IMR-90 (cell line): ENCODE data around the gene CWC27. TPM values are rescaled to one million over a fixed set of nuclear protein-coding genes. Genes with fewer than 3 reads are reported as not detected.

Experiments used
- ATAC-seq: fragments of 200-7000 bp; cut with Tn5 transposase; 2 replicates; pipeline ENCODE4 v1.9.1; 2020; ENCODE audit warnings: low read depth, mild to moderate bottlenecking, moderate library complexity
- BruUV-seq: library from RNA; stranded (reverse); fragments of 400-500 nt; replicated peaks from 2 replicates; lab custom pipeline; 2021; lab: Mats Ljungman, UMichigan
- CTCF ChIA-PET: fragments of 300-600 bp; formaldehyde crosslinking; extraction: SDS; loops from one replicate; lab custom pipeline; 2021; ENCODE audit warnings: antibody characterized with exemption; lab: Yijun Ruan, JAX
- POLR2A ChIA-PET: fragments of 300-600 bp; sonication (Branson Sonifier 250); formaldehyde crosslinking; loops from one replicate; lab custom pipeline; 2022; ENCODE audit warnings: antibody characterized with exemption; ENCODE audit not compliant: unreplicated experiment; lab: Charles Lee
- DNase-seq: peaks from one replicate; pipeline ENCODE4 v3.0.0; 2013
- H2AFZ ChIP-seq: replicated peaks from 2 replicates; pipeline ENCODE3; 2013; ENCODE audit warnings: low read length, mild to moderate bottlenecking; ENCODE audit not compliant: poor library complexity
- H2AK5ac ChIP-seq: 2 replicates; pipeline ENCODE4 v1.6.1; 2013; ENCODE audit warnings: low read depth, low read length, inconsistent platforms
- H2AK9ac ChIP-seq: replicated peaks from 2 replicates; pipeline ENCODE3; 2013; ENCODE audit warnings: mild to moderate bottlenecking, low read depth, low read length, moderate library complexity; ENCODE audit not compliant: poor library complexity
- H2BK120ac ChIP-seq: 2 replicates; pipeline ENCODE4 v1.6.1; 2013; ENCODE audit warnings: low read depth, low read length, inconsistent platforms
- H2BK15ac ChIP-seq: 3 replicates; pipeline ENCODE4 v1.6.1; 2013; ENCODE audit warnings: low read depth, low read length, inconsistent platforms
- H2BK20ac ChIP-seq: 2 replicates; pipeline ENCODE4 v1.6.1; 2013; ENCODE audit warnings: low read depth, mild to moderate bottlenecking, inconsistent platforms, low read length, moderate library complexity
- H2BK5ac ChIP-seq: 2 replicates; pipeline ENCODE4 v1.6.1; 2013; ENCODE audit warnings: mild to moderate bottlenecking, low read depth, low read length, inconsistent platforms; ENCODE audit not compliant: poor library complexity, severe bottlenecking
- H3K14ac ChIP-seq: replicated peaks from 2 replicates; pipeline ENCODE4 v1.6.1; 2013; ENCODE audit warnings: low read depth, low read length, inconsistent platforms
- H3K18ac ChIP-seq: 2 replicates; pipeline ENCODE4 v1.6.1; 2013; ENCODE audit warnings: low read depth, low read length, control low read depth
- H3K23ac ChIP-seq: 2 replicates; pipeline ENCODE4 v1.6.1; 2013; ENCODE audit warnings: low read depth, low read length, inconsistent platforms
- H3K27ac ChIP-seq: 2 replicates; pipeline ENCODE4 v1.5.1; 2013; ENCODE audit warnings: mild to moderate bottlenecking, control low read depth, low read length; ENCODE audit not compliant: insufficient read depth
- H3K27me3 ChIP-seq: 2 replicates; pipeline ENCODE4 v1.6.1; 2013; ENCODE audit warnings: low read length; ENCODE audit not compliant: control insufficient read depth, insufficient read depth
- H3K36me3 ChIP-seq: 2 replicates; pipeline ENCODE4 v1.6.1; 2013; ENCODE audit warnings: low read length, mixed read lengths; ENCODE audit not compliant: control insufficient read depth, insufficient read depth
- H3K4ac ChIP-seq: 2 replicates; pipeline ENCODE4 v1.6.1; 2013; ENCODE audit warnings: low read depth, low read length, inconsistent platforms
- H3K4me1 ChIP-seq: 2 replicates; pipeline ENCODE4 v1.6.1; 2013; ENCODE audit warnings: low read length, mixed read lengths; ENCODE audit not compliant: control insufficient read depth, insufficient read depth
- H3K4me2 ChIP-seq: 2 replicates; pipeline ENCODE4 v1.6.1; 2013; ENCODE audit warnings: low read depth, mild to moderate bottlenecking, control low read depth, low read length, moderate library complexity
- H3K4me3 ChIP-seq: 2 replicates; pipeline ENCODE4 v1.5.1; 2013; ENCODE audit warnings: low read depth, mild to moderate bottlenecking, control low read depth, low read length, moderate library complexity; ENCODE audit not compliant: insufficient read depth
- H3K56ac ChIP-seq: 2 replicates; pipeline ENCODE4 v1.6.1; 2013; ENCODE audit warnings: low read length, inconsistent platforms; ENCODE audit not compliant: insufficient read depth; ENCODE audit errors: extremely low read depth
- H3K79me1 ChIP-seq, 2 experiments: 2 replicates each; pipeline ENCODE4 v1.6.1; 2013; ENCODE audit warnings: low read length in 2 of 2, inconsistent platforms in 1 of 2, low read depth in 1 of 2
- H3K9ac ChIP-seq: 2 replicates; pipeline ENCODE4 v1.6.1; 2013; ENCODE audit warnings: low read depth, low read length, control low read depth
- H3K9me1 ChIP-seq: 2 replicates; pipeline ENCODE4 v1.6.1; 2013; ENCODE audit warnings: low read length, inconsistent platforms; ENCODE audit not compliant: insufficient read depth
- H3K9me3 ChIP-seq: 2 replicates; pipeline ENCODE4 v1.6.1; 2013; ENCODE audit warnings: low read length; ENCODE audit not compliant: control insufficient read depth, insufficient read depth
- H4K20me1 ChIP-seq: 2 replicates; pipeline ENCODE4 v1.6.1; 2013; ENCODE audit warnings: low read length, inconsistent platforms; ENCODE audit not compliant: insufficient read depth
- H4K5ac ChIP-seq: 2 replicates; pipeline ENCODE4 v1.6.1; 2013; ENCODE audit warnings: mild to moderate bottlenecking, low read depth, low read length, control low read depth
- H4K8ac ChIP-seq, 2 experiments: 2 replicates each; pipeline ENCODE4 v1.6.1; 2013; ENCODE audit warnings: low read depth in 2 of 2, low read length in 2 of 2, control low read depth in 1 of 2, inconsistent platforms in 1 of 2
- H4K91ac ChIP-seq: 2 replicates; pipeline ENCODE4 v1.6.1; 2013; ENCODE audit warnings: low read depth, low read length, inconsistent platforms; ENCODE audit not compliant: insufficient read depth
- BHLHE40 ChIP-seq: fragments of 150-350 bp; IDR thresholded peaks from 2 replicates; pipeline ENCODE4 v1.6.1; 2016; ENCODE audit warnings: mild to moderate bottlenecking, low read depth, low read length
- CEBPB ChIP-seq: IDR thresholded peaks from 2 replicates; pipeline ENCODE4 v1.6.1; 2012; ENCODE audit warnings: low read depth, low read length, improper control_type of control experiment
- CHD1 ChIP-seq: IDR thresholded peaks from 2 replicates; pipeline ENCODE4 v1.6.1; 2012; ENCODE audit warnings: low read depth, low read length, improper control_type of control experiment
- CTCF ChIP-seq: conservative IDR thresholded peaks from 2 replicates; pipeline ENCODE4 v1.5.1; 2012; ENCODE audit warnings: mild to moderate bottlenecking, low read depth, low read length, improper control_type of control experiment
- FOS ChIP-seq: fragments of 150-350 bp; IDR thresholded peaks from 2 replicates; pipeline ENCODE4 v1.6.1; 2016; ENCODE audit warnings: low read depth, low read length
- MAFK ChIP-seq: IDR thresholded peaks from 2 replicates; pipeline ENCODE4 v1.6.1; 2012; ENCODE audit warnings: low read depth, low read length, improper control_type of control experiment
- MAZ ChIP-seq: IDR thresholded peaks from 2 replicates; pipeline ENCODE4 v1.6.1; 2012; ENCODE audit warnings: low read depth, mild to moderate bottlenecking, low read length, improper control_type of control experiment, moderate library complexity, borderline replicate concordance
- MXI1 ChIP-seq: IDR thresholded peaks from 2 replicates; pipeline ENCODE4 v1.6.1; 2012; ENCODE audit warnings: low read depth, mild to moderate bottlenecking, low read length, moderate library complexity, borderline replicate concordance
- NFE2L2 ChIP-seq: fragments of 150-350 bp; IDR thresholded peaks from 2 replicates; pipeline ENCODE4 v1.6.1; 2016; ENCODE audit warnings: low read depth, mild to moderate bottlenecking, low read length
- POLR2A ChIP-seq: IDR thresholded peaks from 2 replicates; pipeline ENCODE4 v1.6.1; 2012; ENCODE audit warnings: mild to moderate bottlenecking, low read depth, low read length
- RAD21 ChIP-seq: IDR thresholded peaks from 2 replicates; pipeline ENCODE4 v1.6.1; 2012; ENCODE audit warnings: low read length, improper control_type of control experiment
- RCOR1 ChIP-seq: IDR thresholded peaks from 2 replicates; pipeline ENCODE4 v1.6.1; 2012; ENCODE audit warnings: mild to moderate bottlenecking, low read length, improper control_type of control experiment; ENCODE audit not compliant: insufficient replicate concordance
- RFX5 ChIP-seq: IDR thresholded peaks from 2 replicates; pipeline ENCODE4 v1.8.0; 2012; ENCODE audit warnings: low read depth, mild to moderate bottlenecking, low read length, moderate library complexity
- SMC3 ChIP-seq: fragments of 150-350 bp; IDR thresholded peaks from 2 replicates; pipeline ENCODE4 v1.6.1; 2016; ENCODE audit warnings: low read depth, mild to moderate bottlenecking, antibody characterized with exemption, low read length, moderate library complexity
- USF2 ChIP-seq: fragments of 150-350 bp; IDR thresholded peaks from 2 replicates; pipeline ENCODE4 v1.6.1; 2017; ENCODE audit warnings: mild to moderate bottlenecking, antibody characterized with exemption, low read length, low read depth
- WGBS, 2 experiments: methylation state at CpG; one replicate each; pipeline versions ENCODE4 v1.1.5 to v1.1.7; 2013; ENCODE audit warnings: missing lambda C conversion rate in 2 of 2; ENCODE audit not compliant: insufficient read length in 1 of 2; ENCODE audit errors: extremely low coverage in 2 of 2; 5-methylcytosine and 5-hydroxymethylcytosine counted together
- dilution Hi-C: fragments of 300-500 bp; cut with HindIII; formaldehyde crosslinking; loops from one replicate; pipeline ENCODE4 v1.14.3; 2018; ENCODE audit warnings: low sequenced_read_pairs; ENCODE audit not compliant: unreplicated experiment
- in situ Hi-C: fragments of 300-500 bp; cut with MboI; formaldehyde crosslinking; loops from 3 replicates; pipeline ENCODE4 v1.14.3; 2019; ENCODE audit warnings: low sequenced_read_pairs, inconsistent platforms, mixed read lengths
- intact Hi-C: fragments of 100-400 bp; cut with micrococcal nuclease; formaldehyde crosslinking; loops from 2 replicates; pipeline ENCODE4 v1.10.0; 2022
- polyA plus RNA-seq, 3 experiments: library from polyadenylated mRNA; depleted of rRNA; stranded (reverse); fragments of >200 nt; gene quantifications; 2 replicates each; pipeline ENCODE4 v1.2.3, GENCODE V29; 2012; ENCODE audit warnings: low replicate concordance in 1 of 3
- total RNA-seq: library from RNA; depleted of rRNA; stranded (reverse); fragments of >200 nt; gene quantifications from 2 replicates; pipeline ENCODE4 v1.2.3, GENCODE V29; 2012
- TF ChIP-seq, protein P1 (sequence below): fragments of 150-350 bp; IDR thresholded peaks from 2 replicates; pipeline ENCODE4 v1.6.1; 2016; ENCODE audit warnings: low read depth, mild to moderate bottlenecking, low read length, moderate library complexity, borderline replicate concordance

The CWC27 gene
- total and polyA plus RNA-seq, 2 of the 4 experiments (the other 2 are of a cell fraction): 13.3 to 17.1 TPM

DNA sequence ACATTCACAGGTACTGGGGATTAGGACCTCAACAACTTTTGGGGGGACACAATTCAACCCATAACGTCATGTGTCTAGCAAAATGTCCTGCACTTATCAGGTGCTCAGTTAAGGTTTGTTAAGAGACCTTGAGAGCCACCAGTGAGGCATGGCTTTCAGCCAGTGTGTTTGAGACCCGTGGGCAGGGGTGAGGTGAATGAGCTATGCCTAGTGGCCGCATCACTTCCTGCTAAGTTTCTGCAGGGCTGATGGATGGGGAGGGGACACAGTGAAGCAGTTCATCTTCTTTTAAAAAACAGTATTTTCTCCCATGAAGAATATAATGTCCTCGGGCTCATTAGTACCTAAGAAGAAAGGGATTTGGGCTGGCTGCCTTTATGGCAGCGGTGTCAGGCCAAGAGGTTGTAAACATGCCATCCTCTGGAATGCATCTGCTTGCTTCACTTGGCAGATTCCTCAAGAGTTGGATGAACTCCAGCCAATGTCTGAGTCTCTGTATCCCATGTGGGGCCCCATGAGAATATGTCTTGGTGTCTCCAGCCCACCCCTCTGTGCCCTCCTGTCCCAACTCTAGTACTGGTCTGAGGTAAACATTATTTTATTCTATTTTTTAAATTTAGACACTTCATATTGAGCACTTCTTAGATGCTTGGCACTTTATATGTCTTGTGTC, 282.2 kb downstream of the CWC27 start:
- Histone ChIP-seq H3K4me1 (no peaks in the 10 kb centered on the region), H3K14ac (peak overlapping the region; percentile 61; the same call in 1 of the 2 replicates), H4K20me1 (no peaks in the 10 kb centered on the region), H2BK15ac (0 out of 3 replicates have a peak overlapping the region, but pooled peaks have one; percentile 40), H3K36me3 (no peaks in the 10 kb centered on the region), H2AK9ac (no peak overlapping the region), H2BK20ac (no peak overlapping the region), H3K9ac (no peak overlapping the region), H2AFZ (peak overlapping the region; percentile 44), H4K5ac (no peak overlapping the region), H3K27me3 (no peaks in the 10 kb centered on the region), H3K4ac (peak overlapping the region; percentile 2; the same call in 1 of the 2 replicates), H3K4me2 (no peak overlapping the region), H3K23ac (no peak overlapping the region), H3K56ac (no peak overlapping the region), H4K91ac (no peak overlapping the region), H3K4me3 (no peak overlapping the region), H3K18ac (no peak overlapping the region), H2BK120ac (no peak overlapping the region), H4K8ac (no peak overlapping the region; a peak in 1 of 4 replicates), H2AK5ac (no peak overlapping the region; the same call in 1 of the 2 replicates), H3K27ac (no peak overlapping the region), H3K9me1 (no peaks in the 10 kb centered on the region), H2BK5ac (no peak overlapping the region), H3K9me3 (no peaks in the 10 kb centered on the region), H3K79me1 (no peaks in the 10 kb centered on the region)
- in situ Hi-C loops: no loop called here
- BruUV-seq: no TSS peak
- no peak for DNase-seq
- ChIA-PET CTCF (no interaction called here), POLR2A (no interaction called here)
- 83% methylated on average over 2 of the region's 5 CpGs; no CpG with 5 or more reads in 1 of the 2 experiments for WGBS, 2 experiments
- TF ChIP-seq FOS (no peak), MAFK (no peak), USF2 (no peak), RCOR1 (no peak), CTCF (no peak), RFX5 (no peak), BHLHE40 (no peak), CHD1 (no peak), MAZ (no peak), CEBPB (no peak), POLR2A (no peak), NFE2L2 (no peak), RAD21 (no peak), MXI1 (no peak), SMC3 (no peak)
- TF ChIP-seq, protein P1, sequence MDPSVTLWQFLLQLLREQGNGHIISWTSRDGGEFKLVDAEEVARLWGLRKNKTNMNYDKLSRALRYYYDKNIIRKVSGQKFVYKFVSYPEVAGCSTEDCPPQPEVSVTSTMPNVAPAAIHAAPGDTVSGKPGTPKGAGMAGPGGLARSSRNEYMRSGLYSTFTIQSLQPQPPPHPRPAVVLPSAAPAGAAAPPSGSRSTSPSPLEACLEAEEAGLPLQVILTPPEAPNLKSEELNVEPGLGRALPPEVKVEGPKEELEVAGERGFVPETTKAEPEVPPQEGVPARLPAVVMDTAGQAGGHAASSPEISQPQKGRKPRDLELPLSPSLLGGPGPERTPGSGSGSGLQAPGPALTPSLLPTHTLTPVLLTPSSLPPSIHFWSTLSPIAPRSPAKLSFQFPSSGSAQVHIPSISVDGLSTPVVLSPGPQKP: no peak
- peak; percentile 48 for ATAC-seq
- dilution Hi-C loops: no loop called here
- intact Hi-C loops: no loop called here
